Activated naive CD8-positive, alpha-beta T cell treated with anti-CD3 and anti-CD28 coated beads, Interleukin-2, amount 50 U/mL, for 24 hours (primary cell): ENCODE measurements around the gene SDK2.

Experiments used
- ATAC-seq: fragments of 150-1000 bp; cut with Tn5 transposase; one replicate; pipeline ENCODE4 v1.10.0; 2021
- DNase-seq: peaks from one replicate; pipeline ENCODE4 v3.0.0; 2021
- H3K27ac Mint-ChIP-seq: one replicate; pipeline ENCODE4 v1.8.0; 2021; ENCODE audit warnings: mild to moderate bottlenecking, mixed read lengths
- H3K27me3 Mint-ChIP-seq: one replicate; pipeline ENCODE4 v1.8.0; 2021; ENCODE audit warnings: mixed read lengths
- H3K36me3 Mint-ChIP-seq: one replicate; pipeline ENCODE4 v1.8.0; 2021; ENCODE audit warnings: low read depth, mixed read lengths
- H3K4me1 Mint-ChIP-seq: one replicate; pipeline ENCODE4 v1.8.0; 2021; ENCODE audit warnings: mixed read lengths
- H3K4me3 Mint-ChIP-seq: one replicate; pipeline ENCODE4 v1.8.0; 2021; ENCODE audit warnings: mild to moderate bottlenecking, moderate library complexity, mixed read lengths
- H3K9me3 Mint-ChIP-seq: one replicate; pipeline ENCODE4 v1.8.0; 2021; ENCODE audit warnings: mixed read lengths

Gene SDK2

GRCh38 chr17:73431401-73432205 lies 212.6 kb downstream of the SDK2 start:
- ATAC-seq (peak; percentile 13), DNase-seq (no peak)
- no peak overlapping the region for H3K4me3 Mint-ChIP-seq
- H3K27me3 Mint-ChIP-seq: no peaks in the 10 kb centered on the region
- H3K9me3 Mint-ChIP-seq: no peaks in the 10 kb centered on the region
- no peaks in the 10 kb centered on the region for H3K36me3 Mint-ChIP-seq
- H3K4me1 Mint-ChIP-seq: peaks cover 3% of the 10 kb centered on the region
- H3K27ac Mint-ChIP-seq: no peak overlapping the region

DNA sequence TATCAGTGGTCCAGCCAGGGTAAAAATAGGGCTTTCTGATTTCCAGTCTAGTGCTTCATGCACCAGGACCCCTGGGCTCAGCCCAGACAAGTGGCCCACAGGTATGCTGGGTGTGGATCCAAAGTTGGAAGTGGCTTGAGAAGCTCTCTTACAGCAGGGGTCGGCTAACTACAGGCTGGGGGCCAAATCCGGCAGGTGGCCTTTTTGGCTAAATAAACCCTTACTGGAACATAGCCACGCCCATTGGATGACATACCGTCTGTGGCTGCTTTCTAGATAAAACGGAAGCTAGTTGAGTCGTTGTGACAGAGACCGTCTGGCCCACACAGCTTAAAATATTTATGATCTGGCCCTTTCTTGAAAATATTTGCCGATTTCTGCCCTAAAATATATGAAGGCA lies 213.4 kb downstream of the SDK2 start:
- Mint-ChIP-seq H3K27me3 (no peaks in the 10 kb centered on the region), H3K4me1 (peaks cover 3% of the 10 kb centered on the region), H3K4me3 (no peak overlapping the region), H3K9me3 (no peaks in the 10 kb centered on the region), H3K27ac (no peak overlapping the region), H3K36me3 (no peaks in the 10 kb centered on the region)
- ATAC-seq: no peak
- no peak for DNase-seq

DNA sequence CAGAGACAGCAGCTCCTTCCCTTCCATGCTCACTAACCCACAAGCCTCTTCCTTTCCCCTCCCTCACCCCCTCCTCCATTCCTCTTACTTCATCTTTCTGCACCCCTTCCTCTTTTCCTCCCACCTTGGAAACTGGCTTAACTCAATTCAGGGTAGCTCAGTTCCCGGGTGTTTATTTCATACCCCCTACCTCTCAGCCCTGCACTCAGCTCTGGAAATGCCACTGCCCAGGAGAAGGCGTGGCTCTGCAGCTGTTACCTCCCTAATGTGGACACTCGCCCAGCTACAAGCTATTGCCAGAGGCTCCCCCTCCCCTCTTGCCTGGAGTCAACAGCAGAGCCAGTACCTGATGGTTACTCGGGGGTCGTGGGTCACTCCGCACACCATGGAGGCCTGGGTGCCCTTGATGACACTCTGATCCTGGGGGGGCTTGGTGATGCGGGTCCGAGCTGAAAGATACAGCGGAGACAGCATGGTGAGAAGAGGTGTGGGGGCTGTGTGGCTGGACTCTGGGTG lies 214.0 kb downstream of the SDK2 start:
- Mint-ChIP-seq H3K4me1 (peaks cover 3% of the 10 kb centered on the region), H3K27me3 (no peaks in the 10 kb centered on the region), H3K27ac (no peak overlapping the region), H3K4me3 (no peak overlapping the region), H3K36me3 (no peaks in the 10 kb centered on the region), H3K9me3 (no peaks in the 10 kb centered on the region)
- ATAC-seq (no peak), DNase-seq (no peak)

DNA sequence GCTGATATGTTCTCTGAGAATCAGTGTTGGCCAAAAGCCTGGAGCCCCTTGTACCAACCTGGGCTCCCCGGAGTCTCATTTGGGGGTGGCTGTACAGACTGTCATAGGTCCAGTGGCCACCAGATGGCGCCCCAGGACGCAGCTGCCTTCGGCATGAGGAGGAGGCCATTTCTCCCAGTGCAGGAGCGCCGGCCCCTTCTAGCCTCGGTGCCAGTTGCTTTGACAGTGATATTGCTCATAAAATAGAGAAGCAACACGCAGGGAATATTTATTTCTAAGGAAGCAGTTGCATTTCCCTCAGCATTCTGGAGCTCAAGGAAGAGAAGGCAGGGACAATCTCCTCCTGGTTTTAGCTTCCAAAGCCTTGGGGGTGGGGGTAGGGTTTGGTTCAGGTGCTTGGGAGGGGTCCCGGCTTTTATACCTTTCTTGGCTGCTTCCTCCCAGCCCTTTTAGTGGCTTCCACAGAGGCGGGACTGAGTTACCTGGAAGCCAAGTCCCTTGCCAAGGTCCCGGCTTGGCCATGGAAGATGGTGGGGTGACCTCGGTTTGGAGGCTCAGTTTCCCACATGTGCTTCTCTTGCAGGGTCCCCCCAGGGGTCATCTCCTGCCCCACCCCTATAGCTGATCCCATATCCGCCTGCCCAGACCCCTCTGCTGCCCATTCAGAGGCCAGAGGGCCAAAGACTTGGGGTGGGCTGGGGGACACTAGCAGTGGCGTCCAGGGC lies 214.6 kb downstream of the SDK2 start:
- Mint-ChIP-seq H3K36me3 (no peaks in the 10 kb centered on the region), H3K4me1 (peaks cover 3% of the 10 kb centered on the region), H3K4me3 (no peak overlapping the region), H3K9me3 (no peaks in the 10 kb centered on the region), H3K27me3 (no peaks in the 10 kb centered on the region), H3K27ac (no peak overlapping the region)
- DNase-seq (peak; percentile 91), ATAC-seq (peak; percentile 84)

- H3K4me3 Mint-ChIP-seq: no peak overlapping the region
- DNase-seq: no peak
- H3K36me3 Mint-ChIP-seq: no peaks in the 10 kb centered on the region
- no peaks in the 10 kb centered on the region for H3K9me3 Mint-ChIP-seq
- H3K4me1 Mint-ChIP-seq: peaks cover 3% of the 10 kb centered on the region
- H3K27ac Mint-ChIP-seq: no peak overlapping the region
- no peak for ATAC-seq
- H3K27me3 Mint-ChIP-seq: no peaks in the 10 kb centered on the region
These were observed 217.0 kb downstream of the SDK2 start for GRCh38 chr17:73427198-73427597.

- H3K36me3 Mint-ChIP-seq: no peaks in the 10 kb centered on the region
- no peak overlapping the region for H3K4me3 Mint-ChIP-seq
- H3K27ac Mint-ChIP-seq: no peak overlapping the region
- H3K27me3 Mint-ChIP-seq: no peaks in the 10 kb centered on the region
- DNase-seq (no peak), ATAC-seq (no peak)
- H3K4me1 Mint-ChIP-seq: peaks cover 2% of the 10 kb centered on the region
- H3K9me3 Mint-ChIP-seq: no peaks in the 10 kb centered on the region
These were observed 219.7 kb downstream of the SDK2 start for GRCh38 chr17:73424571-73424970.

- Mint-ChIP-seq H3K27me3 (no peaks in the 10 kb centered on the region), H3K36me3 (no peaks in the 10 kb centered on the region), H3K9me3 (no peaks in the 10 kb centered on the region), H3K27ac (no peak overlapping the region), H3K4me1 (no peaks in the 10 kb centered on the region), H3K4me3 (no peak overlapping the region)
- DNase-seq (no peak), ATAC-seq (no peak)
These were observed 220.4 kb downstream of the SDK2 start for GRCh38 chr17:73423806-73424205.

DNA sequence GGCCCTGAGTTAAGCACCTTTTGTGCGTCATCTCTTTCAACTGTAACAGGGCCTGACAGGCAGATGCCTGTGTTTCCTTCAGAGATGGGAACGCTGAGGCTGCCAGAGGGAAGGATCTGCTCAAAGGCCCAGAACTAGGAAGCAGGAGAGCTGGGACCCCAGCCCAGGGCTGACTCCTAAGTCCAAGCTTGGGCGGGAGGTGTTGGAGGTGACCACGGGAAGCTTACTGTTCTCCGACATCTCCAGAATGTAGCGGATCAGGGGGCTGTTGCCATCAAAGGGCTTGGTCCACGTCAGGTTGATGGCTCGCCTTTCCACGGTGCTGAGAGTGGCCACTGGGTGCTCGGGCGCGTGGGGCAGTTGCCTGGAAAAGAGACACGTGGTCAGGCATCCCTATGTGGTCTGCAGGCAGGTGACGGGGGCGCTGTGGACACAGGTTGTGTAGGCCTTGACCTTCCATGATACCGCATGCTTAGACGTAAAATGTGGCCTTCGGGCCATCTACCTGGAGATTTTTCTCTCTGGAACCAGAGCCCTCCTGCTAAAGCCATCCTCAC lies 221.0 kb downstream of the SDK2 start:
- Mint-ChIP-seq H3K27me3 (no peaks in the 10 kb centered on the region), H3K4me1 (no peaks in the 10 kb centered on the region), H3K36me3 (no peaks in the 10 kb centered on the region), H3K4me3 (no peak overlapping the region), H3K27ac (no peak overlapping the region), H3K9me3 (no peaks in the 10 kb centered on the region)
- no peak for ATAC-seq
- DNase-seq: no peak

- Mint-ChIP-seq H3K27ac (no peak overlapping the region), H3K4me3 (no peak overlapping the region), H3K36me3 (no peaks in the 10 kb centered on the region), H3K4me1 (no peaks in the 10 kb centered on the region), H3K27me3 (no peaks in the 10 kb centered on the region), H3K9me3 (no peaks in the 10 kb centered on the region)
- ATAC-seq: no peak
- no peak for DNase-seq
These were observed 222.1 kb downstream of the SDK2 start for GRCh38 chr17:73422121-73422520.

GRCh38 chr17:73420897-73421296 lies 223.3 kb downstream of the SDK2 start:
- DNase-seq: no peak
- H3K36me3 Mint-ChIP-seq: no peaks in the 10 kb centered on the region

GRCh38 chr17:73419881-73420280 lies 224.4 kb downstream of the SDK2 start:
- Mint-ChIP-seq H3K27me3 (no peaks in the 10 kb centered on the region), H3K4me1 (no peaks in the 10 kb centered on the region), H3K27ac (no peak overlapping the region), H3K9me3 (no peaks in the 10 kb centered on the region), H3K4me3 (no peak overlapping the region), H3K36me3 (no peaks in the 10 kb centered on the region)
- DNase-seq (no peak), ATAC-seq (no peak)

More at GRCh38 chr17:73420897-73421296, 223.3 kb downstream of the SDK2 start:
- H3K27ac Mint-ChIP-seq: no peak overlapping the region
- H3K4me1 Mint-ChIP-seq: no peaks in the 10 kb centered on the region
- H3K4me3 Mint-ChIP-seq: no peak overlapping the region
- H3K27me3 Mint-ChIP-seq: no peaks in the 10 kb centered on the region
- no peaks in the 10 kb centered on the region for H3K9me3 Mint-ChIP-seq
- no peak for ATAC-seq

DNA sequence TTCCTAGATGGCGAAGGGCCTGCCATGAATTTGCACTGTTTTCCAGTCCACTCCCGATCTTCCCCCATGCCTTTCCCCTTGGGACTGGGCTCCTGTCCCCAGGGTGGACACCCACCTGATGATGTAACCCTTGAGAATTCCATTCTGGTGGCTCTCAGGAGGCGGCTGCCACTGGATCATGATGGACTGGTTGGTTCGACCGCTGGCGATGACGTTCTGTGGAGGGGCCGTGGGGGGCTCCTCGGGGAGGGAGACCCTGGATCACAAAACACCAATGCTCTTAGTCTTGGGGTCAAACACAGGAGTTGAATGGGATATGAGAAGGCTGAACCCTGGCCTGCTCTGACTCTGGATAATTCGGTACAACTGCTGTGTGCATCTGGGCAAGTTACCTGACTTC lies 225.2 kb downstream of the SDK2 start:
- H3K4me1 Mint-ChIP-seq: no peaks in the 10 kb centered on the region
- H3K27me3 Mint-ChIP-seq: no peaks in the 10 kb centered on the region
- H3K9me3 Mint-ChIP-seq: no peaks in the 10 kb centered on the region
- no peak overlapping the region for H3K4me3 Mint-ChIP-seq
- DNase-seq: no peak
- no peak for ATAC-seq
- H3K27ac Mint-ChIP-seq: no peak overlapping the region
- no peaks in the 10 kb centered on the region for H3K36me3 Mint-ChIP-seq

DNA sequence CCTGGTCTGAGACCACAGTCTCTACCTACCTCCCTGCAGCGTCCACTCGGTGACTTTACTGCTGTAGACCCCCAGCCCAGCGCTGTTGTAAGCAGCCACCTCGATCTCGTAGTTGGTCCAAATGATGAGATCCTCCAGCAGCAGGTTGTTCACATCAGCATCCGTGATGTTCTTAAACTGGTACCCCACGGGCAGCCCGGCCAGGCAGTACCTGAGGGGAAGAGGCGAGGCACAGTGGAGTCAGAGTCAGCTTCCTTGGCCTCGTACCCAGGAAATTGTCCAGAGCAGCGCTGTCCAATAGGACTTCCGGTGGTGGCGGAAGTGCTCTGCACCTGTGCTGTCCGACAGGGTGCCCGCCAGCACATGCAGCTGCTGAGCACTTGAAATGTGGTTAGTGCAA lies 228.5 kb downstream of the SDK2 start:
- H3K4me1 Mint-ChIP-seq: no peaks in the 10 kb centered on the region
- no peaks in the 10 kb centered on the region for H3K36me3 Mint-ChIP-seq
- no peaks in the 10 kb centered on the region for H3K27me3 Mint-ChIP-seq
- DNase-seq: no peak
- H3K4me3 Mint-ChIP-seq: no peak overlapping the region
- no peak for ATAC-seq
- H3K27ac Mint-ChIP-seq: no peak overlapping the region
- no peaks in the 10 kb centered on the region for H3K9me3 Mint-ChIP-seq

- H3K4me3 Mint-ChIP-seq: no peak overlapping the region
- H3K27ac Mint-ChIP-seq: no peak overlapping the region
- no peak for DNase-seq
- no peaks in the 10 kb centered on the region for H3K36me3 Mint-ChIP-seq
- no peaks in the 10 kb centered on the region for H3K4me1 Mint-ChIP-seq
- no peak for ATAC-seq
- H3K9me3 Mint-ChIP-seq: no peaks in the 10 kb centered on the region
- H3K27me3 Mint-ChIP-seq: no peaks in the 10 kb centered on the region
These were observed 229.9 kb downstream of the SDK2 start for GRCh38 chr17:73414171-73414955.
